HG03045 (cell line): ENCODE data around the gene TERT.
"Not testable (repeated sequence)": the region's sequence is repeated elsewhere in the genome, so short reads cannot be mapped to it uniquely, and the experiment has no call there.

Source experiments
- ATAC-seq: cut with Tn5 transposase; IDR thresholded peaks from one replicate; pipeline ENCODE4 v1.9.1; 2021; ENCODE audit warnings: mild to moderate bottlenecking, moderate library complexity; ENCODE audit not compliant: unreplicated experiment

Gene TERT

DNA sequence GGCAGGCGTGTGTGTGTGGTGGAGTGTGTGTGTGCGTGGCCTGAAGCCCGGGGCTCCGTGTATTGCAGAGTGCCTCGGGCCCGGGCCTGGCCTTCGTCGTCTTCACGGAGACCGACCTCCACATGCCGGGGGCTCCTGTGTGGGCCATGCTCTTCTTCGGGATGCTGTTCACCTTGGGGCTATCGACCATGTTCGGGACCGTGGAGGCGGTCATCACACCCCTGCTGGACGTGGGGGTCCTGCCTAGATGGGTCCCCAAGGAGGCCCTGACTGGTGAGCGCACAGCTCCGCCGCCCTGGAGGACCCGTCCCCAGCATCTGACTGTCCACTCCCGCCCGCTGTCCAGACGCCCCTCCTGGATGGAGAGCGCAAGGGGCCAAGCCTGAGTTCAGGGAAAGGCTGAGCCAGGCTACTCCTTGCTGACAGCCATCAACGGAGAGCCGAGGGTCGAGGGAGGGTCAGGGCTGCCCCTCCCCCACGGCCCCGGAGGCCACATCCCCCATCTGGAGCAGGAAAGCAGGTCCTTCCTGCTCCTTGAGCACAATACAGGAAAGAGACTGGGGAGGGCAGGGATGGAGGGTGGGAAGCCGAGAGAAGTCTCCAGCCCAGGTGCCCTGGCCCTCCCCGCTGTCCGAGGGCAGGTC lies 51.3 kb downstream of the TERT start:
- no peak for ATAC-seq

DNA sequence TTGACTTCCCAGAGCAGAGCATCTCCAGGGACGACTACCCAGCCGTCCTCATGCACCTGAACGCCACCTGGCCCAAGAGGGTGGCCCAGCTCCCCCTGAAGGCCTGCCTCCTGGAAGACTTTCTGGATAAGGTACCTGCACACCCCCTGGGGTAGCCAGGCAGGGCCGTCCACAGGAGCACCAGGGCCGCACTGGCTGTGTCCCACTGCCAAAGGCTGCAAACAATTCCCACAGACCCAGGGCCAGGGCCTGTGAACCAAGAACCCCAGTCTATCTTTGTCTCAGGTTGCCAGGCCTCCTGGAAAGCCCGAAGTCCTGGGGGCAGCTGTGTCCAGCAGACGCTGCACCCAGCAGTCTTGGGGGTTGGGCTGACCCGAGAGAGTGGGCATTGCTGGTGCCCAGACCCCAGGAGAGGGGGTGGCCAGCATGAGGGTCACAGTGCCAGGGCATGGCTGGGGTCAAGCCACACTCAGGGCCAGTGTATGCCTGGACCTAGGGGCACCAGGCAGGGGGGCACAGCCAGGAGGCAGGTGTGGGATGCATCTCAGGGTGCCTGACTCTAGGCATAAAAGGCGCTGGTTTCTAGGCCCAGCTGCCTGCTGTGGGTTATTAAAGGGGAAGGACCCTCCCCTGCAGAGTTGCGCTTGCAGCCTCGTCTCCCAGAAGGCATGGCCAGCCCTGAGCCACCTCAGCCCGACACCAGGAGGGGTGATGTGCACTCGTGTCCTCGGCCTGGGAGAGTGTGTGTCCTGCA lies 52.0 kb downstream of the TERT start:
- no peak for ATAC-seq

DNA sequence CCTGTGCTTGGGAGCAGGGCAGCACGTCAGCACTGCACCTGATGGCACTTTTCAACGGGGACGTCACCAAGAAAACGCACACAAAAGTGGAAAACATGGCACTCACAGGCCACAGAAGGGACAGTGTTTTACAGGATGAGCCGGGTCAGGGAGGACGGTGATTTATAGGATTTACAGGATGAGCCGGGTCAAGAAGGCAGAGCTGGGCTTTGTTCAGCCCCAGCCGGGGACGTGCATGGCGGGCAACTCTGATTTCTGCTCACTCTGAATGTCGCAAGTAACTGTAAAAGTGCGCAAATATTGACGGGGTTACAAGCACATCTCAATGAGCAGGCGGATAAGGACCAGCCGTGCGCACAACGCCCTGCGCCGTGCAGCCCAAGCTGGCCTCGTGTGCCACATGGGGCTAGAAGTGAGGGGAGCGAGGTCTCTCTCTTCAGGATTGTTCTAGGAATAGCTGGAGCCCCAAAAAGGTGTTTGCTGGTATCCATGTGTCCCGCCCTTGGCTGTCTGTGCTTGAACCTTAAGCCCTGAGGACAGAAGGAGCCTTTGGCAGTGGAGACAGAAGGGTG lies 53.3 kb downstream of the TERT start:
- ATAC-seq, result no peak

DNA sequence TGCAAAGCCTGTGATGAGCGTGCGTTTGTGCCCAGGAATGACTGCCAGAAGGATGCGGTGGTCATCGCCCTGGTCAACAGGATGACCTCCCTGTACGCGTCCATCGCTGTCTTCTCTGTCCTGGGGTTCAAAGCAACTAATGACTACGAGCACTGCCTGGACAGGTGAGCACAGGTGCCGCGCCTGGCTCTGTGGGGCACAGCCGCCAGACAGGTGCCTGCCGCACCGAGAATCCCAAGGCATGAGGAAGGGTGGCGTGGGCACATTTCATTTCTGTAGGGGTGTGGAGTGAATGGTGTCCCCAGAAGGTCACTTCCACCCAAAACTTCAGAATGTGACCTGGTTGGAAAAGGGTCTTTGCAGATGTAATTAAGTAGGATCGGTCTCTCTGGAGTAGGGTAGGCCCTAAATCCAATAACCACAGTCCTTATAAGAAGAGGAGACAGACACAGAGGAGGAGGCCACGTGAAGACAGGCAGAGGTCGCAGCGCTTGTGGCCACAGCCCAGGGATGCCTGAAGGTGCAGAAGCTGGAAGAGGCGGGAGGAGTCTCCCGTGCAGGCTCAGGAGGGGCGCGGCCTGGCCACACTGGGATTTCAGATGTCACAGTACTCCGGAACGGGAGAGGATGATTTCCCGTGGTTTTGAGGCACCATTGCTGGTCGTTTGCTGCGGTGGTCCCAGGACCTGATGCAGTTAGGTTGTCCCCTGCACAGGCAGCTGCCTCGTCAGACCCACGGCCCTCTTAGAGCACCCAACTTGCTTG lies 54.2 kb downstream of the TERT start:
- ATAC-seq, result no peak

DNA sequence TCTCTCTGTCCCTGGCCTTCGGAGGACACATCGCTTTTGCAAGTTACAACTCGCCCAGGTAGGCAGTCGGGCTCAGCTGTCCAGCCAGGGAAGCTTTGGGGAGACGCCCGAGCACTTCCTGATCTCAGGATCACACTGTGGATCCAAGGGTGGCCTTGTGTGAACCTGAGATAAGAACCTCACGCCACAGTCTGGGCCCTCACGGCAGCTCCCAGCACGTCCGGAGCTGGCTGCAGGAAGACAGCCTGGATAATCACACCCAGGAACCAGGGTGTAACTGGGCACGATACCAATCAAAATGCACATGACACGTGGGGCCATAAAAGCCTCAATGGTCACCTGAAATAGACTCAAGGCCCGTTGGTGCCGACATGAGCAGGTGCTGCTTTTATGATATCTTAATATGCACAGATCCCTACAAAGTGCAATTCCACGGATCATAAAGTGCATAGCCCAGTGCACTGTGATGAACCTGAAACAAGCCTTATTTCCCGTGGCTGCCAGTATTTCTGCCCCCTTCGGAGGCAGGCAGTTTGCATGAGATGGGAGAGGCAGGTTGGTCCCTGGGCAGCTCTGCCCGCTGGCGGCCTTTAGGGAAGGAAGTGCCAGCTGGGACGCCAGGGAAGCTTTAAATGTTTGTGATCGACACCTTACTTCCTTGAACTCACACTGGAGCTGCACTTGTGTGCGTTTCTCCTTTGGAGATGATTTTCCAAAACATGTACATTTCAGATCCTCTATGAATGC lies 55.2 kb downstream of the TERT start:
- ATAC-seq, result no peak

DNA sequence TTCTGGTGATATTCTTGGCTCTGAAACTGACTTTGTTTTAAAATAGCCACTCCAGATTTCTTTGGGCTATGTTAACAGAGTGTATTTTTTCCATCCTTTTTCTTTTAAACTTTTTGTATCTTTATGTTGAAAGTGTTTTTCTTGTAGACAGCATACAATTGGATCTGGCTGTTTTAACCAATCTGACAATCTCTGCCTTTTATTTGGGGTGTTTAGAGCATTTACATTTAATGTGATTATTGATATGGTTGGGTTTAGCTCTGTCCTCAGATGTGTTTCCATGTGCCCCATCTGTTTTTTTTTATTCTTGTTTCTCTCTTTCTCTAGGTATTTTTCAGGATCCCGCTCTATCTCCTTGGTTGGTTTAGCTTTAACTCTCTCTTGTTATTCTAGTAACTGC lies 59.0 kb downstream of the TERT start:
- ATAC-seq, result no peak

DNA sequence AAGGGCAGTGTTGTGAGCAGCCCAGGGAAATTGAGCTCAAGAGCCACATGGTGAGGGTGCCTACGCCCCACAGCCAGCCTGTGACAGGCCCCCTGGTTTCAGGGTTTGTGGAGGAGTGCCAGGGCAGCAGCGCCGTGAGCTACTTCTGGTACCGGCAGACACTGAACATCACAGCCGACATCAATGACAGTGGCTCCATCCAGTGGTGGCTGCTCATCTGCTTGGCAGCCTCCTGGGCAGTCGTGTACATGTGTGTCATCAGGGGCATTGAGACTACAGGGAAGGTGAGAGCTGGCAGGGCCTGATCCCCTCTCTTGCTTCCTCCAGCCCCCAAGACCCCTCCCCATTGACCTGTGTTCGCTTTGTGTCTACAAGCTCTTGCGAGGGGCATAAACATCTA lies 59.5 kb downstream of the TERT start:
- ATAC-seq, result no peak

DNA sequence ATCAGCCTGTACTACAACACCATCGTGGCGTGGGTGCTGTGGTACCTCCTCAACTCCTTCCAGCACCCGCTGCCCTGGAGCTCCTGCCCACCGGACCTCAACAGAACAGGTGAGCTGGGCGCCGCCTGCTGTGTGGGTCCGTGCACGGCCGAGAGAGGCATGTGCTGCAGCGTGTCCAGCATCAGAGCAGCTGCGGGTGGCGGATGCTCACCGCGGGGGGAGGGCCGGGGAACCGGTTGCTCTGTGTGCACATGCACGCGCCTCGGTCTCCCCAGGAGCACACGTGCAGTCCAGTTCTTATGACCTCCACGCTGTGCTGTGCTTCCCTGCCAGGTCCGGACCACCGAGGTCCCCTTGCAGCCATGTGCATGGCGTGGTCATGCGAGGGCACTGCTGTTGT lies 62.1 kb downstream of the TERT start:
- no peak for ATAC-seq

DNA sequence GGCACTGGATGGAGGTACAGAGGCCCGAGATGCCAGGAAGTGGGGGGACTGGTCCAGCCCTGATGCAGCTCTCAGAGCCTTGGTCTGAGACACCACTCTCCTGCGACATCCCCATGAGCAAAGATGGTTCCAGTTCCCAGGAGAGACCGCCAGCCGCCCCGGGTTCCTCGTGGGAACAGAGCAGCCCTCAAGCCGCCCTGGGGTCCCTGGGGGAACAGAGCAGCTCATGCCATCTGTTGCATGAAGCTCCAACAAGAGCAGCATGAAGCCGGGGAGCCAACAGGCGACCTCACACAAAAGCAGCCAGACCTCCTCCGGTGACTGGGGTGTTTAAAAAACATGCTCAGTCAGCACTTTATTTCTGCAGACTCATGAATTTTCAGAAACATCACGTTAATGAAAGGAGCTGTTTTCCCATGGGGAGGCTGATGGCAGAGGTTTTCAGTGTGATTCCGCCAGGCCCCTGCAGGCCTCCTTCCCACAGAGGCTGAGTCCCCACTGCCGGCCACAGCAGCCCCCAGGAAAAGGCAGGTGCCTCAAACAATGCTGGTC lies 63.4 kb downstream of the TERT start:
- ATAC-seq, result no peak

DNA sequence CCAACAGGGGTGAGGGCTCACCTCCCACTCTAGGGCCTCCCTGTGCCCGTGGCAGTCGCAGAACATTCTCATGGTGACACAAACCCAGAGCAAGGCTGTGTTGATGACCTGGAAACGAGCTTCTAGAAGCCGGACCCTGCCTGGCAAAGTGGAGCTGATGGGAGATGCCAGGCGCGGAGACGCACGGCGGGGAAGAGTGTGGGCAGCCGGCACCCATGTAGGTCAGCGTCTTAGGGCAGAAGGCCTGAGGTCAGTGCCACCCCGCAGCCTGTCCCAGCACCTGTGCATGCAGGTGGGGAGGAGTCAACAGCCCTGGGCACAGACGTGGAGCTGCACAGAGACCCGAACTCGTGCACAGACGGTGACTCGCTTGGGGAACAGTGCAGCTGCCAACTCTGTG lies 64.3 kb downstream of the TERT start:
- ATAC-seq, result no peak

DNA sequence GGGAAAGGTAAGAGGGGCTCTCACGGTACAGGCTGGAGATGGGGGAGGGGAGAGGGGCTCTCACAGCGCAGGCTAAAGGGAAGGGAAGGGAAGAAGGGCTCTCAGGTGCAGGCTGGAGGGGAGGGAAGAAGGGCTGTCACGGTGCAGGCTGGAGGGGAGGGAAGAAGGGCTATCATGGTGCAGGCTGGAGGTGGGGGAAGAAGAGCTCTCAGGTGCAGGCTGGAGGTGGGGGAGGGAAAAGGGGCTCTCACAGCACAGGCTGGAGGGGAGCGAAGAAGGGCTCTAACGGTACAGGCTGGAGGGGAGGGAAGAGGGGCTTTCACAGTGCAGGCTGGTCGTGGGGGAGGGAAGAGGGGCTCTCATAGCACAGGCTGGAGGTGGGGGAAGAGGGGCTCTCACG lies 65.0 kb downstream of the TERT start:
- no peak for ATAC-seq

DNA sequence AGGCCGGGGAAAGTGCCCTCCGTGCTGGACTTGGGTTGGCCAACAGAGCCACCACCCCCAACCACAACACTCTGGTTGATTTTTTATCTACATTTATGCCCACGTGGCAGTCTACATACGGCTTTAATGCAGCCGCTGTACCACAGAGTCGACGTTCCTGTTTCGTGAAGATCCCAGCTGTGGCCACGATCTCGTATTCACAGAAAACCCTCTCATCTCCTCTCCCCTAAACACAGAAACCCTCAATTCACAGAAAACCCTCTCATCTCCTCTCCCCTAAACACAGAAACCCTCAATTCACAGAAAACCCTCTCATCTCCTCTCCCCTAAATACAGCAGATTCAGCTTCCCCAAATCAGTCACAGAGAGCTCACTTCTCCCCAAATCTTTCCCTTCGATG lies 65.8 kb downstream of the TERT start:
- not testable (repeated sequence) for ATAC-seq

DNA sequence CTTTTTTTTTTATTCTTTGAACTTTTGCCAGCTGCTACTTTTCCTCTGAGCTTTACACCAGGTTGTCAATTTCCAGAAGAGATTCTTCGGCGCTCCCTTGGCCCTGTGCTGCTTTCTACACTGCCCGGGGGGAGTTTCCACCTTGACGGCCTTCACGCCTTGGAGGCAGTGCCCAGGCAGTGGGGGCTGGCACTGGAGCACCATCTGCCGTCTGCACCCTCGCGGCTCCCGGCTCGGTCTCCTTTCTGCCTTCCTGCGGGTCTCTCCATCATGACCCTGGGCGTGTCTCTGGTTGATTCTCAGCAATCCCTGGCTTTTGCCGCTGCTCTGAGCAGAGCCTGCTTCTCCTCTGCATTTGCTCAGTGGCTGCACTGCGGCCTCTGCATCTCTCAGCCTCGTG lies 66.7 kb downstream of the TERT start:
- no peak for ATAC-seq

DNA sequence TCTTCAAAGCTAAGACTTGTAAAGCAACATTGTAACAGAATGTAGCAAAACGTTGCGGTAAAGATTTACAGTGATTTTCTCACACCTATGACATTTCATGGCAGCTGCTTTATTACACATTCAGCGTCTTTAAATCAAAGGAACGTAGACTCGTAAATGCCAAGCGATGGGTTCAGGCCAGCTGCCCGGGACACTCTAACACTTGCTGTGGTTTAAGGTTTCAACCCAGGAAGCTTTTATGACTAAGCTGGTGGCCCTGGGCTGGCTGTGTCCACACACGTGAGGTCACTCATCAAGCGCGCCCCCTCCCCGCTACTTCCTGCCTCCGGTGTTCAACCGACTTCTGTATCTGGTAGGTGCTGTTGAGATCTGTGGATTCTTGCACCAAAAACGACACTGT lies 67.2 kb downstream of the TERT start:
- no peak for ATAC-seq

DNA sequence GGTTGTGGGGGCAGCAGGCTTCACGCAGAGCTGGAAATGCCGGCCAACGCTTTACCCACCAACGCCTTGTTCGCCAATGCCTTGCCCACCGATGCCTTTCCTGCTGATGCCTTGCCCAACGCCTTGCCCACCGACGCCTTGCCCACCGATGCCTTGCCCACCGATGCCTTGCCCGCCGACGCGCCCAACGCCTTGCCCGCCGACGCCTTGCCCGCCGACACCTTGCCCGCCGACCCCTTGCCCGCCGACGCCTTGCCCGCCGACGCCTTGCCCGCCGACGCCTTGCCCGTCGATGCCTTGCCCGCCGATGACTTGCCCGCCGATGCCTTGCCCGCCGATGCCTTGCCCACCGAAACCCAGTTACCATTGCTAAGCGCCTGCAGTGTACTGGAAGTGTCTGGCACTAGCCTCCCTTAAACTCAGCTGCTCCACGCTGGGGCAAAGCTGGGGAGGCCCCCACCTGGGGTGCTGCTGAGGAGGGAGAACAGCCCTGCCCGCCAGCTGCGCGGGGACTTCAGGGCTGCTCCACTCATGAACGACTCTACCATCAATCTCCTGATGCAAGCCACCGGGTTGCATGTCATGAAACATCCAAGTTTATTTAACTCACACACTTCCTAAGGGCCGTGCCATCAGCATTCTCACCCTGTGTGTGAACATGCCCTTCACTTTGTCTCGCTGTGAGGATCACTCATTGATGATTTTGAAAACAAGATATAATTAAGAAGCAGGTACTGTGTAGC lies 67.9 kb downstream of the TERT start:
- no peak for ATAC-seq

DNA sequence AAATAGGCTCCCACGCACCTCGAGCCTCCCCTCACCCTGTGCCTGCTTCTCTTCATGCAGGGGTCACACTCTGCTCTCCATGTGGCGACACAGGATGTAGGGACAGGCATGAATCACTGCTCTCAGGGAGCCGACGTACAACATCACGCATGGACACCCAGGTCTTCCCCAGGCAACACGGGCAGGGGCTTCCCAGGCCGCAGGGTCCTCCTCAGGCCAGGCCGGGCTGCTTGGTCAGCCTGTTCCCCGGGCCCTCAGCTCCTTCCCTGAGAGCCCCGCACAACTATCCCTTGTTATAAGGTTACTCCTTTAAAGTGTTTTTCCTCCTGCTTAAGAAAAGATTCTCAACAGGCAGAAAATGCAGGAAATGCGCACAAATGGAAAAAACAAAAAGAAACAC lies 68.6 kb downstream of the TERT start:
- no peak for ATAC-seq

DNA sequence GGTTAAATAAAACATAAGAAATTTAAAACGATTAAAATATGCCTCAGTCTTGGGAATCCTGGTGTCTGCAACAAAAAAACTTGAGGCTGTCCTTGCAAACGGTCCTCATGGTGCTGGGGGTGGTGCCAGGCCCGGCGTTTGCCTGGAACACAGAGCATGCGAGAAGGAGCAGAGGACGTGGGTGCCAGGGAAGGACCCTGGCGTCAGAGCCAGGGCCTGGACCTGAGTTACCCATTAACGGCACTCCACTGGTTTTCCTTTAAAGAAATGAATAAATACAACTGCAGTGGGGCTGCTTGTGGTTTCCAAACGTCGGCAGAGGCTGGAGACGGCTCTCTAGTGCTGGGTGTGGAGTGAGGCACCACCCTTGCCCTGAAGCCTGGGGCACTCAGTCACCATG lies 69.8 kb downstream of the TERT start, which contains the start of gene SLC6A18:
SLC6A18 (plus strand) TSS at position 301 of the 400 bp plus-strand sequence; CDS start at position 398, 97 bp downstream.
- no peak for ATAC-seq

DNA sequence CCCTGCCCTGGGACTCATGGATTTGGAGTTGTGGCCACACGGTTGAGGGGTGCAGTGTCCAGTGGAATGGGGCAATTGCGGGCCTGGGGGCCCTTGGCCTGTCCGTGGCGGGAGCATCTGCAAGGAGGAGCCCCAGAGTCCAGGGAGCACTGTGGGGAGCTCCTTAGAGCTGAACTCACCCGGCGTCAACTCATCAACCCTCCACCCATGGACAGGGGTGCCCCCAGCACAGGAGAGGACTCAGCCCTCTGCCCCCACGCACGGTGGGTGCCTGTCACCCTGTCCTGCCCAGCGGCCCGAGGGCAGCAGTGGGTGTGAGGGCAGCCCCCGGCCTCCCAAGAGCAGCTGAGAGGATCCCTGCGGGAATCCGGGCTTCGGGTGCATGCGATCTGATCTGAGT lies 70.2 kb downstream of the TERT start:
- ATAC-seq, result no peak

DNA sequence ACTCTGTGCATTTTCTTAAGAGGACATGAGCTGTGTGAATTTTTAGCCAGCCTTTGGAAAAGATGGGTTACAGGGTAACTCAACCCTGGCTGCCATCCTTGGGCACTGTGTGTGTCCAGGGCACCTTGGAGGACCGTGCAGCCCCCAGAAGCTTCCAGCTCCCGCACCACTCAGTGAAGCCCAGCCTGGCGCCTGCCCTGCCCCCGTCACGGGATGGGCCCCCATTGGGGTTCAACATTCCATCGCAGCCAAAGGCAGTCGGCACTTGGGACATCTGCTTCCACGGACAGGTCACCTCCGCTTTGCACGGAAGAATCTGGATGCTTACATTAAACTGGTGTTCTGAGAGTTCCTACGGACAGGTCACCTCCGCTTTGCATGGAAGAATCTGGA lies 71.6 kb downstream of the TERT start:
- ATAC-seq, result no peak
